GM10248 (cell line): Measurements from ENCODE around the gene LOX.

Experiments
- CTCF ChIA-PET: fragments of 300-600 bp; sonication (Branson Sonifier 250); formaldehyde crosslinking; extraction: SDS; loops from one replicate; lab custom pipeline; 2021; ENCODE audit warnings: antibody characterized with exemption; lab: Yijun Ruan, JAX
- POLR2A ChIA-PET: fragments of 350-650 bp; sonication (Branson Sonifier 250); formaldehyde crosslinking; extraction: SDS; loops from one replicate; lab custom pipeline; 2020; ENCODE audit warnings: antibody characterized with exemption; lab: Yijun Ruan, JAX
- DNase-seq: peaks from one replicate; pipeline ENCODE4 v3.0.0; 2012; ENCODE audit errors: extremely low spot score
- CTCF ChIP-seq: IDR thresholded peaks from 2 replicates; pipeline ENCODE4 v1.5.1; 2012; ENCODE audit warnings: mild to moderate bottlenecking, low read depth; ENCODE audit errors: extremely low read depth, missing control alignments, control extremely low read depth

Gene LOX

GRCh38 chr5:122089096-122090013 lies 11.3 kb upstream of the LOX start:
- no peak for TF ChIP-seq CTCF
- ChIA-PET POLR2A (no interaction called here), CTCF (interaction anchor here (1.1 kb wide), 1 partner anchor 13 kb away, joined by 3 read pairs; no protein-coding TSS in a partner anchor)
- no peak for DNase-seq

GRCh38 chr5:122085041-122085440 lies 7.0 kb upstream of the LOX start:
- TF ChIP-seq CTCF = no peak
- POLR2A ChIA-PET = no interaction called here
- CTCF ChIA-PET = interaction anchor here (0.9 kb wide), 2 partner anchors 10 to 17 kb away, joined by 3 to 4 read pairs; no protein-coding TSS in a partner anchor
- no peak for DNase-seq

- ChIA-PET CTCF (no interaction called here), POLR2A (no interaction called here)
- no peak for DNase-seq
Measured at GRCh38 chr5:122083535-122083934, 5.5 kb upstream of the LOX start.

GRCh38 chr5:122081541-122081940 lies 3.5 kb upstream of the LOX start:
- CTCF ChIA-PET = interaction anchor here (0.9 to 2.0 kb wide), 3 partner anchors 12 to 16 kb away, joined by 3 to 7 read pairs (median 3); no protein-coding TSS in a partner anchor
- POLR2A ChIA-PET = no interaction called here

More at GRCh38 chr5:122083535-122083934, 5.5 kb upstream of the LOX start:
- TF ChIP-seq CTCF = no peak

GRCh38 chr5:122077366-122078115 lies 518 bp downstream of the LOX start:
- TF ChIP-seq CTCF = peak; percentile 4
- POLR2A ChIA-PET = no interaction called here
- CTCF ChIA-PET = interaction anchor here (0.6 to 1.5 kb wide), 7 partner anchors 10 to 115 kb away, joined by 3 to 4 read pairs (median 4); no protein-coding TSS in a partner anchor
- DNase-seq = peak; percentile 22

More at GRCh38 chr5:122081541-122081940, 3.5 kb upstream of the LOX start:
- no peak for DNase-seq
- no peak for TF ChIP-seq CTCF
